PC-3 (cell line): Measurements from ENCODE around the gene TSPAN11. TPM values are rescaled to one million over a fixed set of nuclear protein-coding genes. Genes with fewer than 3 reads are reported as not detected.

Source experiments
- ATAC-seq: fragments of 200-7000 bp; cut with Tn5 transposase; 2 replicates; pipeline ENCODE4 v1.9.1; 2020; ENCODE audit warnings: mild to moderate bottlenecking, moderate library complexity
- BruUV-seq: library from RNA; stranded (reverse); fragments of 400-500 nt; replicated peaks from 2 replicates; lab custom pipeline; 2021; lab: Mats Ljungman, UMichigan
- CTCF ChIA-PET: fragments of 300-600 bp; sonication (Branson Sonifier 250); formaldehyde crosslinking; loops from one replicate; lab custom pipeline; 2022; ENCODE audit warnings: antibody characterized with exemption; lab: Charles Lee
- POLR2A ChIA-PET: fragments of 300-600 bp; sonication (Branson Sonifier 250); formaldehyde crosslinking; loops from one replicate; lab custom pipeline; 2022; ENCODE audit warnings: antibody characterized with exemption; ENCODE audit not compliant: unreplicated experiment; lab: Charles Lee
- DNase-seq: peaks from one replicate; pipeline ENCODE4 v3.0.0-alpha.2; 2015
- H2AFZ ChIP-seq: fragments of 300-600 bp; sonication (generic); 2 replicates; pipeline ENCODE4 v1.6.0; 2016; ENCODE audit warnings: antibody characterized with exemption, low read length
- H3F3A ChIP-seq: fragments of 300-600 bp; sonication (generic); one replicate; pipeline ENCODE4 v1.6.0; 2017; ENCODE audit warnings: antibody characterized with exemption, low read length, control low read depth, mild to moderate bottlenecking; ENCODE audit not compliant: unreplicated experiment
- H3K27ac ChIP-seq: fragments of 300-600 bp; sonication (generic); 2 replicates; pipeline ENCODE4 v1.5.1; 2016; ENCODE audit warnings: mild to moderate bottlenecking, low read length
- H3K27me3 ChIP-seq: fragments of 300-600 bp; sonication (generic); 2 replicates; pipeline ENCODE4 v1.6.1; 2016; ENCODE audit warnings: low read length, mixed read lengths
- H3K36me3 ChIP-seq: fragments of 300-600 bp; sonication (generic); 2 replicates; pipeline ENCODE4 v1.6.1; 2016; ENCODE audit warnings: low read depth, mixed run types, low read length, mixed read lengths
- H3K4me1 ChIP-seq: fragments of 300-600 bp; sonication (generic); 2 replicates; pipeline ENCODE4 v1.5.1; 2016; ENCODE audit warnings: low read length; ENCODE audit not compliant: insufficient read depth
- H3K4me2 ChIP-seq: fragments of 300-600 bp; sonication (generic); 2 replicates; pipeline ENCODE4 v1.6.0; 2016; ENCODE audit warnings: low read length
- H3K4me3 ChIP-seq: fragments of 300-600 bp; sonication (generic); 2 replicates; pipeline ENCODE4 v1.5.1; 2016; ENCODE audit warnings: mild to moderate bottlenecking, low read length, mixed read lengths
- H3K79me2 ChIP-seq: fragments of 300-600 bp; sonication (generic); 2 replicates; pipeline ENCODE4 v1.6.1; 2017; ENCODE audit warnings: low read length, mixed read lengths
- H3K9ac ChIP-seq: fragments of 300-600 bp; sonication (generic); 2 replicates; pipeline ENCODE4 v1.6.0; 2016; ENCODE audit warnings: mild to moderate bottlenecking, low read length
- H3K9me2 ChIP-seq: fragments of 300-600 bp; sonication (generic); replicated peaks from 2 replicates; pipeline ENCODE4 v1.6.1; 2016; ENCODE audit warnings: mixed run types, low read length, mixed read lengths
- H3K9me3 ChIP-seq: fragments of 300-600 bp; sonication (generic); 2 replicates; pipeline ENCODE4 v1.6.1; 2016; ENCODE audit warnings: low read length, mixed read lengths
- H4K20me1 ChIP-seq: fragments of 300-600 bp; sonication (generic); 2 replicates; pipeline ENCODE4 v1.6.1; 2016; ENCODE audit warnings: low read length, mixed read lengths
- CTCF ChIP-seq: fragments of 300-600 bp; sonication (generic); conservative IDR thresholded peaks from 2 replicates; pipeline ENCODE4 v1.5.1; 2017; ENCODE audit warnings: antibody characterized with exemption, low read depth, mild to moderate bottlenecking, low read length
- EZH2 ChIP-seq: fragments of 300-600 bp; sonication (generic); IDR thresholded peaks from one replicate; pipeline ENCODE4 v1.6.1; 2017; ENCODE audit warnings: antibody characterized with exemption, mild to moderate bottlenecking, low read length; ENCODE audit not compliant: unreplicated experiment
- EZH2phosphoT487 ChIP-seq: fragments of 300-600 bp; sonication (generic); IDR thresholded peaks from 2 replicates; pipeline ENCODE4 v1.6.1; 2018; ENCODE audit warnings: mild to moderate bottlenecking, antibody characterized with exemption, low read length, borderline replicate concordance
- intact Hi-C: fragments of 100-400 bp; cut with micrococcal nuclease; formaldehyde crosslinking; loops from 2 replicates; pipeline ENCODE4 v1.9.0; 2023
- total RNA-seq: library from RNA; depleted of rRNA; stranded (reverse); fragments of >200 nt; gene quantifications from 2 replicates; pipeline ENCODE4 v1.2.3, GENCODE V29; 2014

Gene TSPAN11
- total RNA-seq, 1 experiment from 2014 or later, result not detected

- no peaks in the 10 kb centered on the region for H4K20me1 ChIP-seq
- peak overlapping the region; percentile 38 for H3K4me2 ChIP-seq
- ChIA-PET CTCF (interaction anchor here (1.0 kb wide), 1 partner anchor 21 kb away, joined by 4 read pairs; no protein-coding TSS in a partner anchor), POLR2A (no interaction called here)
- H3K9me3 ChIP-seq, result no peaks in the 10 kb centered on the region
- no peaks in the 10 kb centered on the region for H3K9me2 ChIP-seq
- no peak overlapping the region for H3K4me3 ChIP-seq
- TF ChIP-seq CTCF (no peak), EZH2 (no peak), EZH2phosphoT487 (no peak)
- ATAC-seq (peak; percentile 17), DNase-seq (no peak)
- TSS peak; percentile 96 for BruUV-seq
- H3K9ac ChIP-seq, result peak overlapping the region; percentile 71
- H3K4me1 ChIP-seq, result peaks cover 43% of the 10 kb centered on the region
- H3K27me3 ChIP-seq, result no peaks in the 10 kb centered on the region
- peaks cover 12% of the 10 kb centered on the region; the same call in 1 of the 2 replicates for H3K79me2 ChIP-seq
- peak overlapping the region; percentile 98 for H3K27ac ChIP-seq
- H2AFZ ChIP-seq, result no peak overlapping the region
- H3F3A ChIP-seq, result no peaks in the 10 kb centered on the region
- no peaks in the 10 kb centered on the region for H3K36me3 ChIP-seq
- intact Hi-C loops, result loop anchor here (1.0 kb wide), 2 partner anchors 17 to 30 kb away; no protein-coding TSS in a partner anchor
These were observed 80.0 kb downstream of the TSPAN11 start for GRCh38 chr12:31006416-31007152.

DNA sequence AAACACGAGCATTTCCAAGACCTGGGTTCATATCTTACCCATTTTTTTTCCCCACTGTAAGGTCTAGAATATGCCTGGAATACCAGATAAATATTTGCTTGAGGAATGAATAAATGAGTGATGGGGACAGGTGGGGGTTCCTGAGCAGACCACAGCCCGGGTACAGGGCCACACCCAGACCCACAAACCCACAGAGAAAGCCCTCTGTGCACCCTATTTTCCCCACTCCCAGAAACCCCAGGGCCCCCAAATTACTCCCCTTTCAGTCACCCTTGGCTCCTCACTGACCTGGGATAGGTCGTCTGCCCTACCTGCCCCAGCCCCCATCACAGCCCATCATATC, 80.6 kb downstream of the TSPAN11 start:
- no peak for ATAC-seq
- no peaks in the 10 kb centered on the region for H4K20me1 ChIP-seq
- H3K79me2 ChIP-seq, result peaks cover 12% of the 10 kb centered on the region; the same call in 1 of the 2 replicates
- POLR2A ChIA-PET, result no interaction called here
- no peak for TF ChIP-seq EZH2
- no peak for TF ChIP-seq EZH2phosphoT487
- no peak for TF ChIP-seq CTCF
- CTCF ChIA-PET, result no interaction called here
- H3K4me3 ChIP-seq, result no peak overlapping the region
- H3K4me1 ChIP-seq, result peaks cover 40% of the 10 kb centered on the region
- peak overlapping the region; percentile 71; the same call in 1 of the 2 replicates for H3K9ac ChIP-seq
- no peaks in the 10 kb centered on the region for H3K27me3 ChIP-seq
- intact Hi-C loops, result no loop called here
- no peaks in the 10 kb centered on the region for H3K9me2 ChIP-seq
- no peaks in the 10 kb centered on the region for H3K36me3 ChIP-seq
- H3F3A ChIP-seq, result no peaks in the 10 kb centered on the region
- BruUV-seq, result no TSS peak
- no peak overlapping the region for H3K4me2 ChIP-seq
- no peak for DNase-seq
- H3K27ac ChIP-seq, result peak overlapping the region; percentile 98
- H3K9me3 ChIP-seq, result no peaks in the 10 kb centered on the region
- no peak overlapping the region for H2AFZ ChIP-seq

- H3K36me3 ChIP-seq, result no peaks in the 10 kb centered on the region
- no peak overlapping the region for H2AFZ ChIP-seq
- BruUV-seq, result no TSS peak
- no peak overlapping the region for H3K9ac ChIP-seq
- H3K27me3 ChIP-seq, result no peaks in the 10 kb centered on the region
- H3K9me3 ChIP-seq, result no peaks in the 10 kb centered on the region
- no peak overlapping the region for H3K4me2 ChIP-seq
- ATAC-seq (no peak), DNase-seq (no peak)
- H3K27ac ChIP-seq, result peak overlapping the region; percentile 98; the same call in 1 of the 2 replicates
- H4K20me1 ChIP-seq, result no peaks in the 10 kb centered on the region
- peaks cover 12% of the 10 kb centered on the region; the same call in 1 of the 2 replicates for H3K79me2 ChIP-seq
- no peak for TF ChIP-seq EZH2
- ChIA-PET POLR2A (no interaction called here), CTCF (no interaction called here)
- H3K4me3 ChIP-seq, result no peak overlapping the region
- H3K4me1 ChIP-seq, result peaks cover 40% of the 10 kb centered on the region
- intact Hi-C loops, result no loop called here
- H3F3A ChIP-seq, result no peaks in the 10 kb centered on the region
- no peaks in the 10 kb centered on the region for H3K9me2 ChIP-seq
These were observed 81.2 kb downstream of the TSPAN11 start for GRCh38 chr12:31007636-31008175.
